HPDE6-E6E7 (cell line): ENCODE measurements around the gene ABCB6.

Experiments
- DNase-seq: peaks from one replicate; pipeline ENCODE4 v3.0.0; 2011; ENCODE audit warnings: missing footprints; ENCODE audit errors: extremely low spot score

The ABCB6 gene

GRCh38 chr2:219184121-219184520, 34.6 kb downstream of the ABCB6 start:
- DNase-seq, result no peak

DNA sequence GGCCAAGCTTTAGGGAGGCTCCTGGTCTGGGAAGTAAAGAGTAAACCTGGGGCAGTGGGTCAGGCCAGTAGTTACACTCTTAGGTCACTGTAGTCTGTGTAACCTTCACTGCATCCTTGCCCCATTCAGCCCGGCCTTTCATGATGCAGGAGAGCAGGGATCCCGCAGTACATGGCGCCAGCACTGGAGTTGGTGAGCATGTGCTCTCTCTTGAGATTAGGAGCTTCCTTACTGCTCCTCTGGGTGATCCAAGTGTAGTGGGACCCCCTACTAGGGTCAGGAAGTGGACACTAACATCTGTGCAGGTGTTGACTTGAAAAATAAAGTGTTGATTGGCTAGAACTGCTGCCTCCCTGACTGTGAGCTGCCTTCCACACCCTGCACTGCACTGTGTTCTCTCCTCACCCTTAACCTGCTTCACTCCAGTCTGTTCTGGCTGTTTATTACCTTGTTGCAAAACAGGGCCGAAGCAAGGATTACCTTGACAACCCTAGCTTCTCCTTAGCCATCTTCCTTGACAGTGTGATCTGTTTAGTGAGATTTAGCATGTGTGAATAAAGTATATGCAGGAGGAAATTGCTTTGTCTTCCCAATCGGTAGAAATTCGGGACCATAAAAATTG, 35.5 kb downstream of the ABCB6 start:
- DNase-seq, result no peak

DNA sequence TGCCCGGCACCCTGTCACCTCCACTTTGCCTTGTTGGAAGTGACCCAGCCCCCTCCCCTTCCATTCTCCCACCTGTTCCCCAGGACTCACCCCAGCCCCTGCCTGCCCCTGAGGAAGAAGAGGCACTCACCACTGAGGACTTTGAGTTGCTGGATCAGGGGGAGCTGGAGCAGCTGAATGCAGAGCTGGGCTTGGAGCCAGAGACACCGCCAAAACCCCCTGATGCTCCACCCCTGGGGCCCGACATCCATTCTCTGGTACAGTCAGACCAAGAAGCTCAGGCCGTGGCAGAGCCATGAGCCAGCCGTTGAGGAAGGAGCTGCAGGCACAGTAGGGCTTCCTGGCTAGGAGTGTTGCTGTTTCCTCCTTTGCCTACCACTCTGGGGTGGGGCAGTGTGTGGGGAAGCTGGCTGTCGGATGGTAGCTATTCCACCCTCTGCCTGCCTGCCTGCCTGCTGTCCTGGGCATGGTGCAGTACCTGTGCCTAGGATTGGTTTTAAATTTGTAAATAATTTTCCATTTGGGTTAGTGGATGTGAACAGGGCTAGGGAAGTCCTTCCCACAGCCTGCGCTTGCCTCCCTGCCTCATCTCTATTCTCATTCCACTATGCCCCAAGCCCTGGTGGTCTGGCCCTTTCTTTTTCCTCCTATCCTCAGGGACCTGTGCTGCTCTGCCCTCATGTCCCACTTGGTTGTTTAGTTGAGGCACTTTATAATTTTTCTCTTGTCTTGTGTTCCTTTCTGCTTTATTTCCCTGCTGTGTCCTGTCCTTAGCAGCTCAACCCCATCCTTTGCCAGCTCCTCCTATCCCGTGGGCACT, 36.2 kb downstream of the ABCB6 start:
- DNase-seq, result no peak

DNA sequence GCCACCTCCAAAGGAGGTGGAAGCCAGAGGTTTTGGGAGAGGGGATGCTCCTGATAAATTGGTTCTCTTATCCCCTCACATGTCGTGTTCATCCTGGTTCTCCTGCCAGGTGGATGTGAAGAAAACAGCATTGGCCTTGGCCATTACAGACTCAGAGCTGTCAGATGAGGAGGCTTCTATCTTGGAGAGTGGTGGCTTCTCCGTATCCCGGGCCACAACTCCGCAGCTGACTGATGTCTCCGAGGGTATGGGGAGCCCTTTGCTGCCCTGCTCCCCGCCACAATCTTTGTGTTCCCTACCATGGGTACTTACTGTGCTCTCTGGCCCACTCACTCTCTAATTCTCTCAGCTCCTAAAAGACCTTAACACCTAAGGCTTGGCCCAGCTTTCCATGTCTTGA, 37.2 kb downstream of the ABCB6 start:
- no peak for DNase-seq

DNA sequence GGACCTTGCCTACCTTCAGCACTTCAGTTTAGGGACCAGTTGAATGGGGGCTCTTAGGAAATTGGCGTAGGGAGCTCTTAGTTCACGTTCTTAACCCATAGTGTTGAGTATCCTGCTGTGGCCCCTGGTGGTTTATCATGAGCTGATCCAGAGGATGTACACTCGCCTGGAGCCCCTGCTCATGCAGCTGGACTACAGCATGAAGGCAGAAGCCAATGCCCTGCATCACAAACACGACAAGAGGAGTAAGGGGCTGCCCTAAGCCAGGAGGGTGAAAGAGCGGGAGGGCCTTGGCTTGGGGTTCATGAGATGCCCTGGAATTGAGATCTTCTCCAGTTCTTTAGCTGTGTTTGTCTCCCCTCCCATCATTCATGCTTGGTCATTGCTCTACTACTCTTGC, 37.8 kb downstream of the ABCB6 start:
- DNase-seq, result no peak

- no peak for DNase-seq
Measured at GRCh38 chr2:219179601-219180465, 38.9 kb downstream of the ABCB6 start.

DNA sequence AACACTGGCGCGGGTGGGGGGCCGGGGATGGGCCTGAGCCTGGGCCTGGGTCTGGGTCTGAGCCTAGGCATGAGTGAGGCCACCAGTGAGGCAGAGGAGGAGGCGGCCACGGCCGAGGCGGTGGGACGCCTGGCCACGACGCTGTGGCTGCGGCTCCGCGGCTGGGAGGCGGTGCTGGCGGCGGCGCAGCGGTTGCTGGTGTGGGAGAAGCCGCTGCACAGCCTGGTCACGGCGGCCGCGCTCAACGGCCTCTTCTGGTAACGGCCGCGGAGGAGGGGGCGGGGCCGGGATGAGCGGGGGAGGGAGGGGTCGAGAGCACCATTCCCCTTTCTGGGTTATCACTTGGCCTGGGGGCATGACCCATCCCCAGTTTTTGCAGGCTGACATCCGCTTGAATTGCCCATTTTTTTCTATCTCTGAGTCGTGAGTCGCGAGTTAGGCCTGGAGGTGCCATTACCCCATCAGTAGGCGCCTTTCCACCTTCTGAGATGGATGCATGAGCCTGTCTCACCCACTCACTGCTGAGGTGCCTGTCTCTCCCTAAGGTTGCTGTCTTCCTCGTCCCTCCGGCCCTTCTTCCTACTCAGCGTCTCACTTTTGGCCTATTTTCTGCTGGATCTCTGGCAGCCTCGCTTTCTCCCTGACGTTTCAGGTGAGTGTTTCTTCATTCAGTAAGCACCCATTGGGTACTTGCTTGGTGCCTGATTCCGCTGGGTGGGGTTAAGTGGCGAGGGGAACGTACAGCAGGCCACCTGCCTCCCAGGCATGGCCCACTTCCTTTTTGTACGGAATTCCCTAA, 40.2 kb downstream of the ABCB6 start:
- DNase-seq, result peak; percentile 19

DNA sequence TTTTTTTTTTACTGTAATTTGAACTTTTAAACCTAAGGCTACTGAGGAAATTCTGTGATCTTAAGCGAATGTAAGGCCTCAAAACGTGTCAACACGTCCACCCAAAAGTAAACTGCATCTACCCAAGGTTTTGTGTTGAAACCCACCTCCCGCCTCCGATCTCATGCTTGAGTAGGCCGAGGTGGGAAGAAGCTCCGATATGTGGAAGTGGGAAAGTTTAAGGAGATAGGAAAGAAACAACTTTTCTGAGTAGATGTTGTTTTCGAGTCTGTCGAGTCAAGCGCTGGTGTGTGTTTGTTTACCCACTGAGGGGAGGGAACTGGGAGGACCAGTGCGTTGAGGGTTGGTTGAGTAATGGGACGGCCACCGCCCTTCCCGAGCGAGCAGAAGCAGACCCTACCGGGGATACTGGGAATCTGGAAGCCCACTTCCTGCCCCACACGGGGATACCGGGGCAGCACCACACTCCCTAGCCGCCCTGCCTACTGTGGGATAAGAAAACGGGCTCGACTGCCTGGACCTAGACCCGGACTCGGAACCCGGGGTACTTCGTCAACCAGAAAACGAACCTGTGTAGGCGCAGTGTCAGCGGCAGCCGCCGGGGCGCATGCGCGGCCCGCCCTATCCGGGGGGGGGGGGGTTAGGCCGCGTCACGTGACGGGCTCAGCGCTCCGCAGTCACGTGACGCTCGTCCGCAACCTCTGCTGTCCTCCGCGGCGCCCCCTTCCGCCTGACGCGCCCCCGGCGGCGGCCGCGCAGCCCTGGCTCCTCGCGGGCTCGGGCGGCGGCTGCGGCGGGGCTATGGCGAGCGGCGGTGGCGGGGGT, 41.0 kb downstream of the ABCB6 start, which contains the start of gene RETREG2:
Gene RETREG2 (plus strand): TSS at position 724 of the 825 bp plus-strand sequence. CDS start 78 bp downstream, at position 802.
- peak; percentile 96 for DNase-seq

- DNase-seq, result peak; percentile 75
Measured at GRCh38 chr2:219176818-219177551, 41.8 kb downstream of the ABCB6 start, which contains the start of gene CNPPD1. Gene CNPPD1, minus strand, starts transcription at chr2:219176925. Its CDS starts 97 bp downstream, at chr2:219176828.

DNA sequence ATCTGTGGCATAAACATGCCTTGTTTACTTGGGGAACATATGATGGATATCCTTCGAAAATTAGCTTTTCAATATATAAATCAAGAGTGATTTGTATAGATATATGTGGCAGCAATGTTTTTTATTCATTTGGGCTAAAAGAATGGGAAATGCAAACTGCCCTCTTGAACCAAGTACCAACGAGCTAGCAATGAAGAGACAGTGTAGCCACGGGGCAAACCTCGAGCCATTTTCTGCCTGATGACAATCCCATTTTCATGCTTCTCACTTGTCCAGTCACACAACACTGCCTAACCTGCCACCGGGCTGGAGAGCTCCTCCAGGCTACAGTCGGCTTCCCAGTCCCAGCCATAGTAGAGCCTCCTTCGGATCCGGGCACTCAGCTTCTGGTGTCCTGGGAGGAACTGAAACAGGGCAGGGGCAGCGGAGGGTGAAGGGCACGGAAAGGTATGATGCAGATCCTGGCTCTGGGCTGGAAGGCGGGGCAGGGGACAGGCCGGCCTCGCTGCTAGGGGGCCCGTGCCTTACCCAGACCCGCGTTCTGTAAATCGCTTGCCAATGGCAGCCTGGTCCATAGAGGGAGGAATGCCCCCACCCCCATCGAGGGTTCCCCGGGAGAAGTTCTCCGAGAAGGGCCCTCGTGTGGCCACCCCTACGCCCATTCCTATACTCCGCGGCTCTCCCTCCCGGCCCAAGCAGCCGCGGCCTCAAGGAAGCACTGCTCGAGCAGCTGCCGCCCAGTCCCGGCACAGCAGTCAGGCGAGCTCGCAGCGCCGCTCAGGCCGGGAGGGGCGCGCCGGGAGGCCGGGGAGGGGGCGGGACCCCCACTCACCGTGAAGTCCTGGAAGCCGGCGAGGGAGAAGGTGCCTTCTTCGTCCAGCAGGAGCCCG, 42.6 kb downstream of the ABCB6 start:
- DNase-seq, result peak; percentile 29

- no peak for DNase-seq
Measured at GRCh38 chr2:219175486-219175885, 43.3 kb downstream of the ABCB6 start.

DNA sequence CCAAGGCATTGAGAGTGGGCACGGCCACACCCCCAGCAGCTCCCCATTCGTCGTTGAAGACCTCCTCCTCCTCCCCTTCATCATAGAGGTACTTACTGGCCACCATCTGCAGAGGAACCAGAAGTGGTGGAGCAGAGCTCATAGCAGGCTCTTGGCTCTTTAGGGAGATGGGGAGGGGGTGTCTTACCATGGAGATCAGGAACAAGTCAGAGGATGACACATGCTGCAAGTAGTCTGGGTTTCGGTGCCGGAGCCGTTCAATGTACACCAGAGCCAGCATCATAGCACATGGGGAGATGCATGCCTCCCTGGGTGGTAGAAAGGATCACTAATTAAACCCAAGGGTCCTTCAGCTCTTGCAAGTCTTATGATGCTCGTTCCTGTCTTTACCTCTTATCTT, 44.0 kb downstream of the ABCB6 start:
- DNase-seq, result no peak

GRCh38 chr2:219174146-219174545, 44.6 kb downstream of the ABCB6 start:
- no peak for DNase-seq

GRCh38 chr2:219173176-219173575, 45.6 kb downstream of the ABCB6 start:
- DNase-seq, result no peak

DNA sequence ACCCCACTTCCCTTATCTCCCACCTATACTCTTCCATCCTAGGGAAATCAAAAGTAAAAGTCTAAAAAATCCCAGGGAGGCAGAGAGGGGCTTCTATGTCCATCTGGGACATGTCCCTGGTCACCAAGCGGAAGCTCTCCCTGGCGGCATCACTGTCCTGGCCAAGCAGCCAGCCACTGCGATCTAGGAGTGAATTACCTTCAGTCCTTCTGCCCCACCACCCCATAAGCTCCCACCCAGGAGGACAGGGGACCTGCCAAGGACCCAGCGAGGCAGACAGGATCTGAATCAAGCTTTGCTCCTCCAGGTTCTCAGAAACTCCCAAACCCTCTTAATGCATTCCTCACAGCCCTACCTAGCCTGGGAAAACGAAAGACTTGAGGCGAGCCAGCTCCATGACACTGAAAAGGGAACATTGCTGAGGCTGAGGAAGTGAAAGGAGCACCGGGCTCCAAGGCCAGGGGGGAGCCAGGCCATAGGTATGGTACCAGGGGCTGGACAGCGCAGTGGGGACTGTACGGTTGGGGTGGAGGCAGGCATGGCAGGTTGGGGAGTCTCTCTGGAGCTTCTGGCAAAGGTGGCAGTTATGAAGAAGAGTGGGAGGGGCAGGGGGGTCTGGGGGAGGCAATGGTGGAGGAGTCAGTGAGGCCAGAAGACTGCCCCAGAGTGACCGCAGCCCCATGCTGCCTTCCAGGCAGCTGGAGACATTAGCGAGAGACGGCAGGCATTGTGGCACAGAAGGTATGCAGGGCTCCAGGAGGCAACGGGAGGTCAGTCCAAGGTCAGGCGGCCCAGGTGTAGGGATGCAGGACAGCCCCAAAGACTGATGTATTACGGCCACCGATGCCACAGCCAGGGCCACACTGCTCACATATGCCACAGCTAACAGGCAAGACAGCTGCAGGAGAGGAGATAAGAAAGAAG, 46.3 kb downstream of the ABCB6 start:
- DNase-seq, result no peak

GRCh38 chr2:219171231-219171651, 47.5 kb downstream of the ABCB6 start:
- DNase-seq, result peak; percentile 15

DNA sequence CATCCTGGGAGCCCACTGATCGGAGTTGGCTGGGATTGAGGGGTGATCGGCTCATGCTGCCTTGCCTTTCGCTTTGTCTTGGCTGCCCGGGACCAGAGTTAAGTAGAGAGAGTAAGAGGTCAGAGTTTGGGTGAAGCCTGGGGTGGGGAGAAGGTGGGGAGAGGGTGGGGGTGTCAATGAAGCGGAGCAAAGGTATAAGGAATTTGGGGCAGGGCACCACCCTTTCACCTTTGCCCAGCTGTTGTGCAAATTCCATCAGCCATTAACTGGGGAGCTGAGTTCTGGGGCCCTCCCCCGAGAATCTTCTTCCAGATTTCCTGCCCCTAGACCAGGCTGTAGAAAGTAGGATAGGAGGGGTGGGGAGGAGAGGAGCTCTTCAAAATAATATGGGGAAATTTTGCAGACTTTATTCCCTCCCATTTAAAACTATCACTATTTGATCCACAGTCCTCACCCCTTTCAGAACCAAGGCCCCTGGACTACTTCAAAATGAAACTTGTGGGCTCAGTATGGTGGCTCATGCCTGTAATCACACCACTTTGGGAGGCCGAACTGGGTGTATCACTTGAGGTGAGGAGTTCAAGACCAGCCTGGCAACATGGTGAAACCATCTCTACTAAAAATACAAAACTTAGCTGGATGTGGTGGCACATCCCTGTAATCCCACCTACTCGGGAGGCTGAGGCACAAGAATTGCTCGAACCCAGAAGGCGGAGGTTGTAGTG, 48.7 kb downstream of the ABCB6 start, which contains the start of gene SLC23A3:
Gene SLC23A3 (minus strand): TSS at position 100 of the 725 bp plus-strand sequence. CDS start 45 bp downstream, at position 55.
- DNase-seq, result no peak
